Measurements from ENCODE around the gene ERLEC1.

GRCh38 chr2:53861824-53862223, 75.0 kb downstream of the ERLEC1 start:
- TF ChIP-seq, protein P1, sequence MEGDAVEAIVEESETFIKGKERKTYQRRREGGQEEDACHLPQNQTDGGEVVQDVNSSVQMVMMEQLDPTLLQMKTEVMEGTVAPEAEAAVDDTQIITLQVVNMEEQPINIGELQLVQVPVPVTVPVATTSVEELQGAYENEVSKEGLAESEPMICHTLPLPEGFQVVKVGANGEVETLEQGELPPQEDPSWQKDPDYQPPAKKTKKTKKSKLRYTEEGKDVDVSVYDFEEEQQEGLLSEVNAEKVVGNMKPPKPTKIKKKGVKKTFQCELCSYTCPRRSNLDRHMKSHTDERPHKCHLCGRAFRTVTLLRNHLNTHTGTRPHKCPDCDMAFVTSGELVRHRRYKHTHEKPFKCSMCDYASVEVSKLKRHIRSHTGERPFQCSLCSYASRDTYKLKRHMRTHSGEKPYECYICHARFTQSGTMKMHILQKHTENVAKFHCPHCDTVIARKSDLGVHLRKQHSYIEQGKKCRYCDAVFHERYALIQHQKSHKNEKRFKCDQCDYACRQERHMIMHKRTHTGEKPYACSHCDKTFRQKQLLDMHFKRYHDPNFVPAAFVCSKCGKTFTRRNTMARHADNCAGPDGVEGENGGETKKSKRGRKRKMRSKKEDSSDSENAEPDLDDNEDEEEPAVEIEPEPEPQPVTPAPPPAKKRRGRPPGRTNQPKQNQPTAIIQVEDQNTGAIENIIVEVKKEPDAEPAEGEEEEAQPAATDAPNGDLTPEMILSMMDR (IDR thresholded peaks at IDR 0.05; ENCODE audit: borderline replicate concordance, extremely low read depth, low read length, poor library complexity, severe bottlenecking), result no peak
- no peak for TF ChIP-seq EZH2 (IDR thresholded peaks at IDR 0.05; ENCODE audit: borderline replicate concordance, low read depth, low read length, severe bottlenecking)
